ENCODE results near the gene LONP1. TPM values are rescaled to one million over a fixed set of nuclear protein-coding genes. Genes with fewer than 3 reads are reported as not detected.

LONP1 gene
- total and polyA plus RNA-seq, 4 donors = 32.3 to 83.9 (median 57.5) TPM

DNA sequence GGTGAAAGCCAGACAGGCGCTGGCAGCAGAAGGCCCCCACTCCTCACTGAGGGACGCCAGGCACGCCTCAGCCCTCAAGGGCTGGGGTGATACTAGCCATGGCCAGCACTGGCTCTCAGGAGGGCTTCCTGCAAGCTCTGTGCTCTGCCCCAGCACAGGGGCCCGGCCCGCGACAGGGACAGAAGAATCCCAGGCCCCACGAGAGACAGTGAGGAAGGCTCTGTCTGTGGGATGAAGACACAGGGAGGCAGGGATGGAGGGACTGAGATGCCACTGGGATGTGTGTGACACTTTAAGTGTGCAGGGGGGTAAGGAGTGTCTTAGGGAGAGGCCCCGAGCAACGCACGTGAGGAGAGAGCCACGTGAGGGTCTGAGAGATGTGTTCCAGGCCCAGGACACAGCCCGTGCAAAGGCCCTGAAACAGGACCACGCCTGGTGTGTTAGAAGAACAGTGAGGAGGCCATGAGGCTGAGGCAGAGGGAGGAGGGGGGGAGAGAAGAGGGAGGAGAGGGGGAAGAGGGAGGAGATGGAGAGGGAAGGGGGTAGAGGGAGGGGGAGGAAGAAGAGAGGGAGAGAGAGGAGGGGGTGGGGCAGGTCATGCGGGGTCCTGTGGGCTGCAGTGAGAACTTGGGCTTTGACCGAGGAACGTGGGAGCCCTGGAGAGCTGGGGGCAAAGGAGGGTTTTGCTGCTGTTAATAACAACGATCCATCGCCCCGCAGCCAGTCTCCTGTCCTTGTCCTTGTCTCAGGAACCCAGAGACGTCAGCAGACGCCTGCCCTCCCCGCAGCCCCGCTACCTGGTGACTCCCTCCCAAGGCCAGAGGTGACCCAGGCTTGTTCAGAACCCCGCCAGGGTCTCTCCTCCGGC is 22.7 kb downstream of the LONP1 start:
- Histone ChIP-seq H3K4me1 (ENCODE audit: control insufficient read depth in 4 of 4, insufficient read depth in 4 of 4, low read length in 3 of 4) (peaks cover 0 to 2% (median 1%) of the 10 kb centered on the region in 4 donors), H3K36me3 (ENCODE audit: control insufficient read depth in 4 of 4, insufficient read depth in 3 of 4, low read depth in 1 of 4, low read length in 3 of 4) (peaks cover 15 to 65% (median 27%) of the 10 kb centered on the region in 4 donors), H3K4me3 (ENCODE audit: low read depth in 1 of 3, low read length in 3 of 3) (no peak overlapping the region), H3K9ac (ENCODE audit: low read depth in 1 of 2, low read length in 2 of 2) (no peak overlapping the region), H3K9me3 (ENCODE audit: control insufficient read depth in 4 of 4, low read length in 3 of 4) (no peaks in the 10 kb centered on the region), H3K27ac (ENCODE audit: low read depth in 1 of 2, low read length in 2 of 2) (no peak overlapping the region), H3K27me3 (ENCODE audit: control insufficient read depth in 4 of 4, insufficient read depth in 4 of 4, low read length in 3 of 4) (no peaks in the 10 kb centered on the region)
- DNase-seq (ENCODE audit: low spot score) = no peak
- TF ChIP-seq EGR1 (IDR thresholded peaks at IDR 0.05; ENCODE audit: low read depth in 2 of 2) = no peak
- TF ChIP-seq, protein P1, sequence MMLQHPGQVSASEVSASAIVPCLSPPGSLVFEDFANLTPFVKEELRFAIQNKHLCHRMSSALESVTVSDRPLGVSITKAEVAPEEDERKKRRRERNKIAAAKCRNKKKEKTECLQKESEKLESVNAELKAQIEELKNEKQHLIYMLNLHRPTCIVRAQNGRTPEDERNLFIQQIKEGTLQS (IDR thresholded peaks at IDR 0.05) = no peak
- TF ChIP-seq FOXA1 (IDR thresholded peaks at IDR 0.05) = no peak
- TF ChIP-seq FOXA2 (IDR thresholded peaks at IDR 0.05) = no peak
- TF ChIP-seq JUND (IDR thresholded peaks at IDR 0.05) = no peak
- TF ChIP-seq HNF4A (conservative IDR thresholded peaks at IDR 0.05) = no peak
- no peak for TF ChIP-seq NR2F2 (IDR thresholded peaks at IDR 0.05)
- TF ChIP-seq RXRA (IDR thresholded peaks at IDR 0.05) = no peak
- TF ChIP-seq HNF4G (IDR thresholded peaks at IDR 0.05) = no peak
- no peak for TF ChIP-seq RAD21 (IDR thresholded peaks at IDR 0.05)
- no peak for TF ChIP-seq YY1 (IDR thresholded peaks at IDR 0.05)
- TF ChIP-seq, protein P2, sequence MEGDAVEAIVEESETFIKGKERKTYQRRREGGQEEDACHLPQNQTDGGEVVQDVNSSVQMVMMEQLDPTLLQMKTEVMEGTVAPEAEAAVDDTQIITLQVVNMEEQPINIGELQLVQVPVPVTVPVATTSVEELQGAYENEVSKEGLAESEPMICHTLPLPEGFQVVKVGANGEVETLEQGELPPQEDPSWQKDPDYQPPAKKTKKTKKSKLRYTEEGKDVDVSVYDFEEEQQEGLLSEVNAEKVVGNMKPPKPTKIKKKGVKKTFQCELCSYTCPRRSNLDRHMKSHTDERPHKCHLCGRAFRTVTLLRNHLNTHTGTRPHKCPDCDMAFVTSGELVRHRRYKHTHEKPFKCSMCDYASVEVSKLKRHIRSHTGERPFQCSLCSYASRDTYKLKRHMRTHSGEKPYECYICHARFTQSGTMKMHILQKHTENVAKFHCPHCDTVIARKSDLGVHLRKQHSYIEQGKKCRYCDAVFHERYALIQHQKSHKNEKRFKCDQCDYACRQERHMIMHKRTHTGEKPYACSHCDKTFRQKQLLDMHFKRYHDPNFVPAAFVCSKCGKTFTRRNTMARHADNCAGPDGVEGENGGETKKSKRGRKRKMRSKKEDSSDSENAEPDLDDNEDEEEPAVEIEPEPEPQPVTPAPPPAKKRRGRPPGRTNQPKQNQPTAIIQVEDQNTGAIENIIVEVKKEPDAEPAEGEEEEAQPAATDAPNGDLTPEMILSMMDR (IDR thresholded peaks at IDR 0.05; ENCODE audit: low read depth, low read length, missing input control) = no peak
- TF ChIP-seq TAF1 (conservative IDR thresholded peaks at IDR 0.05) = no peak
- TF ChIP-seq MAX (IDR thresholded peaks at IDR 0.05) = no peak
- TF ChIP-seq, protein P3, sequence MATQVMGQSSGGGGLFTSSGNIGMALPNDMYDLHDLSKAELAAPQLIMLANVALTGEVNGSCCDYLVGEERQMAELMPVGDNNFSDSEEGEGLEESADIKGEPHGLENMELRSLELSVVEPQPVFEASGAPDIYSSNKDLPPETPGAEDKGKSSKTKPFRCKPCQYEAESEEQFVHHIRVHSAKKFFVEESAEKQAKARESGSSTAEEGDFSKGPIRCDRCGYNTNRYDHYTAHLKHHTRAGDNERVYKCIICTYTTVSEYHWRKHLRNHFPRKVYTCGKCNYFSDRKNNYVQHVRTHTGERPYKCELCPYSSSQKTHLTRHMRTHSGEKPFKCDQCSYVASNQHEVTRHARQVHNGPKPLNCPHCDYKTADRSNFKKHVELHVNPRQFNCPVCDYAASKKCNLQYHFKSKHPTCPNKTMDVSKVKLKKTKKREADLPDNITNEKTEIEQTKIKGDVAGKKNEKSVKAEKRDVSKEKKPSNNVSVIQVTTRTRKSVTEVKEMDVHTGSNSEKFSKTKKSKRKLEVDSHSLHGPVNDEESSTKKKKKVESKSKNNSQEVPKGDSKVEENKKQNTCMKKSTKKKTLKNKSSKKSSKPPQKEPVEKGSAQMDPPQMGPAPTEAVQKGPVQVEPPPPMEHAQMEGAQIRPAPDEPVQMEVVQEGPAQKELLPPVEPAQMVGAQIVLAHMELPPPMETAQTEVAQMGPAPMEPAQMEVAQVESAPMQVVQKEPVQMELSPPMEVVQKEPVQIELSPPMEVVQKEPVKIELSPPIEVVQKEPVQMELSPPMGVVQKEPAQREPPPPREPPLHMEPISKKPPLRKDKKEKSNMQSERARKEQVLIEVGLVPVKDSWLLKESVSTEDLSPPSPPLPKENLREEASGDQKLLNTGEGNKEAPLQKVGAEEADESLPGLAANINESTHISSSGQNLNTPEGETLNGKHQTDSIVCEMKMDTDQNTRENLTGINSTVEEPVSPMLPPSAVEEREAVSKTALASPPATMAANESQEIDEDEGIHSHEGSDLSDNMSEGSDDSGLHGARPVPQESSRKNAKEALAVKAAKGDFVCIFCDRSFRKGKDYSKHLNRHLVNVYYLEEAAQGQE (IDR thresholded peaks at IDR 0.05) = no peak
- TF ChIP-seq GABPA (IDR thresholded peaks at IDR 0.05 in 1 of 2, conservative IDR thresholded peaks at IDR 0.05 in 1 of 2) = no peak
- no peak for TF ChIP-seq ZBTB33 (IDR thresholded peaks at IDR 0.05)
- no peak for TF ChIP-seq SP1 (IDR thresholded peaks at IDR 0.05)
- 90% methylated on average over 25 of the region's 25 CpGs for WGBS

Data from liver (tissue), 9 donors.